Right cardiac atrium (tissue), 5 donors: Measurements from ENCODE around the gene EAF1. TPM values are rescaled to one million over a fixed set of nuclear protein-coding genes. Genes with fewer than 3 reads are reported as not detected.
A peak's percentile ranks its signal among the peaks of the same experiment; 100 is the strongest.
"Not testable (repeated sequence)": the region's sequence is repeated elsewhere in the genome, so short reads cannot be mapped to it uniquely, and the experiment has no call there.

Experiments
- ATAC-seq, 2 donors: fragments of 200-7000 bp; cut with Tn5 transposase; one replicate each; pipeline versions ENCODE4 v1.8.0 to v1.9.1; 2020; ENCODE audit warnings: moderate library complexity in 2 of 2, mild to moderate bottlenecking in 1 of 2
- DNase-seq, 3 donors: peaks; one replicate each; pipeline ENCODE4 v3.0.0-alpha.2; 2020
- H3K27ac ChIP-seq: one replicate; pipeline ENCODE4 v1.5.1; 2013; ENCODE audit warnings: mild to moderate bottlenecking, low read length, control low read depth, moderate library complexity
- H3K27me3 ChIP-seq: one replicate; pipeline ENCODE4 v1.6.1; 2013; ENCODE audit not compliant: control insufficient read depth, insufficient read depth
- H3K4me1 ChIP-seq: one replicate; pipeline ENCODE4 v1.6.1; 2013; ENCODE audit warnings: low read length; ENCODE audit not compliant: control insufficient read depth, insufficient read depth
- H3K4me3 ChIP-seq: one replicate; pipeline ENCODE4 v1.5.1; 2013; ENCODE audit warnings: low read length, control low read depth
- H3K9me3 ChIP-seq: one replicate; pipeline ENCODE4 v1.6.1; 2013; ENCODE audit warnings: low read length; ENCODE audit not compliant: control insufficient read depth
- WGBS: extraction: QIAGEN DNeasy Blood & Tissue Kit; methylation state at CpG from one replicate; pipeline ENCODE4 v1.1.7; 2013; 5-methylcytosine and 5-hydroxymethylcytosine counted together
- intact Hi-C, 4 donors: fragments of 100-400 bp; cut with DNase I; formaldehyde crosslinking; loops; one replicate each; pipeline versions ENCODE4 v1.11.0 to v1.14.0; 2022 to 2023
- polyA plus RNA-seq: library from polyadenylated mRNA; stranded (reverse); fragments of 200-250 nt; gene quantifications from one replicate; pipeline ENCODE4 v1.2.3, GENCODE V29; 2013
- total RNA-seq, 4 donors: library from RNA; stranded (reverse); fragmentation: NEBNext Ultra II Directional; extraction: Animal tissue kit (Norgen Biotek cat#: 25700); gene quantifications; one replicate each; pipeline ENCODE4 v1.2.1, GENCODE V29; 2021
- donor health status: healthy with polysubstance abuse.
- donor health status: DM: no; HTN: yes; CAD: no.
- donor health status: DM: no; HTN: no; CAD: no.
- donor health status: DM: no; HTN: yes; CAD: no; lungs with severe emphysema.
- donor health status: DM: yes; HTN: yes; CAD: no.

Gene EAF1
- total and polyA plus RNA-seq, 5 donors = 3.3 to 13.1 (median 7.8) TPM

DNA sequence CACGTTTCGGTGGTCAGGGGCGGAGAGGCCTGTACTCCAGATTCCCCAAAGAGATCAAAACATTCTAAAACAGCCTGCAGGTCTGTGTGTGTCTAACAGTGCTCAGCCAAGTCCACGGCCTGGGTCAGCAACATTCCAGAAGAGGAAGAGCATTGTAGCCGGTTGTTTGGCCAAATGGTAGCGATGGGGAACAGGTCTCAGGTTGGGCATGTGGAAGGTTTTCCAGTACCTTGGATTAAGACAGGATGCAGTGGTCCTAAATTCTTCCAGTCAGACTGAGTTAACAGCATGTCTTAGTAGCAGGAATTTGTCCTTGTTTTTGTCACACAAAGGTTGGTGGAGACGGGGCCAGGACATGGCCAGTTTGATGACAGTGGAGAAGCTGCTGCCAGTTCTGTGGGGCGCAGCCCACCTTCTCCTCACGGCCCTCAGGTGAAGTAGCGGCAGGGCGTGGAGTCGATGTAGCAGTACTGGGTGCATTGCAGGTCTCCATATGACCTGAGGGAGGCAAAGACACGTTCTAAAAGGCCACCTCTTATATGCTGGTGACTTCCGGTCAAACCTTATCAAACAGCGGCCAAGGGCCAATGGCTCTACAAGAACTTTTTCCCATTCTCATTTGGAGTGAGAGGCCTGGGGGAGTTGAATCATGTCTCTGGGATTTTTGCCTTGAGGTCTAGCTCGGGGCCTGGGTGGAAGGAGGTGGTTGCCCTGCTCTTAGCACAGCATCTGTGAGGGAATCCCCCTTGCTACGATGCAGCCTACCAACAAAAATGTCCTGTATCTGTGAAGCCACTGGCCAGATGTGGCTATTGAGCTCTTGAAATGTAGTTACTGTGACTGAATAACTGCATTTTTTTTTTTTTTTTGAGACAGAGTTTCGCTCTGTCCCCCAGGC is 24.1 kb downstream of the EAF1 start:
- H3K9me3 ChIP-seq = no peaks in the 10 kb centered on the region
- H3K4me3 ChIP-seq = no peak overlapping the region
- H3K4me1 ChIP-seq = no peaks in the 10 kb centered on the region
- intact Hi-C loops = no loop called here
- 91% methylated on average over 18 of the region's 18 CpGs for WGBS
- no peak for ATAC-seq
- H3K27me3 ChIP-seq = no peaks in the 10 kb centered on the region
- DNase-seq = no peak
- H3K27ac ChIP-seq = no peak overlapping the region

DNA sequence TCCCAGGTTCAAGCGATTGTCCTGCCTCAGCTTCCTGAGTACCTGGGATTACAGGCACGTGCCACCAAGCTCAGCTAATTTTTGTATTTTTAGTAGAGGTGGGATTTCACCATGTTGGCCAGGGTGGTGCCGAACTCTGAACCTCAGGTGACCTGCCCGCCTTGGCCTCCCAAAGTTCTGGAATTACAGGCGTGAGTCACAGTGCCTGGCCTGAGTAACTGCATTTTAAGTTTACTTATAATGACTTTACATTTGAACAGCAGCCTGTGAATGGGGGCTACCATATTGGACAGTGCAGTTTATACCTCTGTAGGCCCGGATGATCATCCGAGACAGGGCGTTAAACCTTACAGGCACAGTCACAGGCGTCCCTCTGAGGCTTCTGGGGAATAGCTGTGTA is 24.8 kb downstream of the EAF1 start:
- intact Hi-C loops = no loop called here
- Histone ChIP-seq H3K9me3 (no peaks in the 10 kb centered on the region), H3K4me3 (no peak overlapping the region), H3K27me3 (no peaks in the 10 kb centered on the region), H3K4me1 (no peaks in the 10 kb centered on the region), H3K27ac (no peak overlapping the region)
- ATAC-seq (no peak), DNase-seq (no peak)
- WGBS = 84% methylated on average over 9 of the region's 9 CpGs

DNA sequence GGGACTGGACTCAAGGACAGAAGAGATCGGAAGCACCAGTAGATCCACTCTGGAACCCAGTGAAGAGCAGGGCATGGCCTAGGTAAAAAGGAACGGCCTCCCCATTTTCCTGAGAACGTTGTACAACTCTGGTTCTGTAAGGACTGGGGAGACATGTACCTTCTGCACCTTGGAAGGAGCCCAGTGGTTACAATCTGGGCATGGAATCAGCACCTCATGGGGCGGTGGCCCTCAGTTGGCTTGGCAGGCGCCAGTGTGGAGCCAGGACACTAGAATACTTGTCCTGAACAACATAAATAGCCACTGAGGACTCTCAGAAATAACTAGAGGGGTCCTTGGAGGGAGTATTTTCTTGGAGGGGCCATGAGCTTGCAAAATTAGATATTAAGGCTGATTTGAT is 25.6 kb downstream of the EAF1 start:
- intact Hi-C loops = no loop called here
- Histone ChIP-seq H3K9me3 (no peaks in the 10 kb centered on the region), H3K27me3 (no peaks in the 10 kb centered on the region), H3K4me3 (no peak overlapping the region), H3K4me1 (no peaks in the 10 kb centered on the region), H3K27ac (no peak overlapping the region)
- ATAC-seq (no peak), DNase-seq (no peak)
- WGBS = 93% methylated on average over 5 of the region's 5 CpGs

DNA sequence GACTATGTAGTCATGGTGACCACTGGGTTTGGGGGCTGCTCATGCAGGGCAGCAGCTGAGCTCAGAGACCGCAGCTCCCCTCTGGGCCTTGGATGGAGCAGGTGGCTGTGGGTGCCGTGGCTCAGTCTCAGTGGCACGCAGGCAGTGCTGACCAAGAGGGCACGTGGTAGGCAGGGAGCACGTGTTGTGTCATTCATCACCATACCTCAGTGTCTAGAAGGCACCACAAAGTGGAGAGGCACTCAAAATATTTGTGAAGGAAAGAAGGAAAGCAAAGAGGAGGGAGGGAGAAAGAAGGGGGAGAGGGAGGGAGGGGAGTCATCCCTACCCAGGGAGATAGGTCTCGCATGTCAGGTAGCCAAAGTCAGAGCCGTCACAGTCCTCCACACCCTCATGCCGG is 26.1 kb downstream of the EAF1 start:
- intact Hi-C loops = no loop called here

DNA sequence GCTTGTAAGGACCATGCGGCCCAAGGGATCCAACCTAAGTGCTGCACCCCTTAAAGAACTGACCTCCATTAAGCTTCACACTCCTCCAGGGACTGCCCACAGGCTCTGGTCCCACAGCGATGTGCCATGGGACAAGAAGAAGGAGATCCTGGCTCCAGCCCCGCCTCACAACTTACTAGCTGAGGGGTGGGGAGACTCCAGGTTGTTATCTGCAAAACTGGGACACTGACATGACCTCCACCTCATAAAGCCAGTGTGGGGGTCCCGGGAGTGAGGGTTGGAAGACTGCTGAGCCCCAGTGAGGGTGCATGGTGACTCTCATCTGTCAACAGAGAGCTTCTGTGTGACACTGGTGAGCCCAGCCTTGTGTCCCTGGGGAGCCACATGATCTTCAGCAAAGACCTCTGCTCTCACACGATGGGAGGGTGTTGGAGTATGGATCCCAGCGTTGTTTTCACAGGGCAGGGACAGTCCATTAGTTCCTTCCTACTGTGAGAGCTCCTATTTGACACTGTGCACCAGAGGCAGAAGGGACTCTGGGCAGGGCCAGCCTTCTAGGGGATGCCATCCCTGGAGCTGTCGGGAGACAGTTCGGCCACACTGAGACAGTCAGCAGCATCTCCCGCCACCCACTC is 26.7 kb downstream of the EAF1 start:
- H3K27ac ChIP-seq = no peak overlapping the region
- H3K4me1 ChIP-seq = no peaks in the 10 kb centered on the region
- intact Hi-C loops = no loop called here
- H3K27me3 ChIP-seq = no peaks in the 10 kb centered on the region
- no peaks in the 10 kb centered on the region for H3K9me3 ChIP-seq
- 77% methylated on average over 9 of the region's 9 CpGs for WGBS
- no peak overlapping the region for H3K4me3 ChIP-seq
- DNase-seq = no peak
- no peak for ATAC-seq

More for the DNA sequence above, 26.1 kb downstream of the EAF1 start:
- Histone ChIP-seq H3K4me3 (no peak overlapping the region), H3K4me1 (no peaks in the 10 kb centered on the region), H3K9me3 (no peaks in the 10 kb centered on the region), H3K27me3 (no peaks in the 10 kb centered on the region), H3K27ac (no peak overlapping the region)
- 88% methylated on average over 8 of the region's 8 CpGs for WGBS
- DNase-seq (no peak), ATAC-seq (peak in 1 of 2 donors; percentile 27)

DNA sequence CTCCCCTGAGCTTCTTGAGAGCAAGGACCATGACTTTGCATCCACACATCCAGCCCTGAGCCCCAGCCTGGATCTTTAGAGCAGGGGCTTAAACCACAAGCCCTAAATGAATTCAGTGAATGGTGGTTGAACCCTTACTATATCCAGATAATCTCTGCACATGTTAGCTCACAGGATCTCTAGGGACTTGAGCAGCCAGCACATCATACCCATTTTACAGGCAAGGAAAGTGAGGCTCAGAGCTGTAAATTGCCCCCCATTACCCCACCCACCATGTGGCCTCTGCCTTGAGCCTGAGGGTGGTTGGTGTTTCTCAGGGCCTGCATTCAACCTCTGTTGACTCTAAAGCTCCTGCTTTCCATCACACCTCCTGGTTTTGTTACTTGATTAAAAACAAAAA is 27.6 kb downstream of the EAF1 start:
- Histone ChIP-seq H3K4me3 (no peak overlapping the region), H3K9me3 (no peaks in the 10 kb centered on the region), H3K27me3 (no peaks in the 10 kb centered on the region), H3K27ac (no peak overlapping the region), H3K4me1 (no peaks in the 10 kb centered on the region)
- DNase-seq (no peak), ATAC-seq (no peak)
- intact Hi-C loops = no loop called here

DNA sequence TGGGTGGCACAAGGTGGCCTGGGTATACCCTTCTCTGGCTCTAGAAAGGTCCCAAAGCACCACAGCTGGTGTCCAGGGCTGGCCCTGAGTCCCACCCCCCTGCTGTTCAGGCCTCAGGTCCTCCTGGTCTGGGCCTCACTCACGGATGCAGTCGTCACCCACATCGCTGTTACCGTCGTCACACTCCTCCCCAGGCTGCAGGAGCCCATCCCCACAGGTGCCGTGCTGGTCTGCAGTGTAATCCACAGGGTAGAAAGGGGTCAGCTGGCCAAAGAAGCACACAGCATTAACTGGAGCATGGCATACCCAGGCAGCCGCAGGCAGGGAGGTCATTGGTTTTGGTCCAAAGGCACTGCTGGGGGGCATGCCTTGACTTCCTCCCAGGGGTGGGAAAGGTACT is 28.4 kb downstream of the EAF1 start:
- whole genome bisulfite sequencing = 92% methylated on average over 7 of the region's 7 CpGs
- intact Hi-C loops = no loop called here
- ATAC-seq = no peak
- DNase-seq = no peak
- Histone ChIP-seq H3K27ac (no peak overlapping the region), H3K4me1 (no peaks in the 10 kb centered on the region), H3K4me3 (no peak overlapping the region), H3K27me3 (no peaks in the 10 kb centered on the region), H3K9me3 (no peaks in the 10 kb centered on the region)

DNA sequence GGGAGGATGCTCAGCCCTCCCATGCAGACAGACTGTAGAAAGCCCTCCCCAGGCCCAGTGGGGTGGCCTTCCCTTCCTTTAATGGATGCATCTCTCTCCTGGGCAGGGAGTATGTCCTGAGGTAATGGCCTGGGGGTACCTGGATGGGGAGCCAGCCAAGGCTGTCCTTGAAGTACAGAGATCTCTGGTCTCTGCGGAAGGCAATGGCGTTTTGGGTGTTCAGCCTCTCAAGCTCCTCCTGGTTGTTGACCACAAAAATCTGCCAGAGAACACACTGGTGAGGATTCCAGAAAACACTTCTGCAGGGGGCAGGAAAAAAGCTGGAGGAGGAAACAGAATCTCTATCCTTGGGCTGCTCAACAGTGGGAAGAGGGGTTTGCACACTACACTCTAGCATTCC is 28.9 kb downstream of the EAF1 start:
- H3K9me3 ChIP-seq = no peaks in the 10 kb centered on the region
- 95% methylated on average over 2 of the region's 2 CpGs for WGBS
- H3K27me3 ChIP-seq = no peaks in the 10 kb centered on the region
- intact Hi-C loops = no loop called here
- no peak overlapping the region for H3K27ac ChIP-seq
- H3K4me1 ChIP-seq = no peaks in the 10 kb centered on the region
- ATAC-seq (no peak), DNase-seq (no peak)
- no peak overlapping the region for H3K4me3 ChIP-seq

DNA sequence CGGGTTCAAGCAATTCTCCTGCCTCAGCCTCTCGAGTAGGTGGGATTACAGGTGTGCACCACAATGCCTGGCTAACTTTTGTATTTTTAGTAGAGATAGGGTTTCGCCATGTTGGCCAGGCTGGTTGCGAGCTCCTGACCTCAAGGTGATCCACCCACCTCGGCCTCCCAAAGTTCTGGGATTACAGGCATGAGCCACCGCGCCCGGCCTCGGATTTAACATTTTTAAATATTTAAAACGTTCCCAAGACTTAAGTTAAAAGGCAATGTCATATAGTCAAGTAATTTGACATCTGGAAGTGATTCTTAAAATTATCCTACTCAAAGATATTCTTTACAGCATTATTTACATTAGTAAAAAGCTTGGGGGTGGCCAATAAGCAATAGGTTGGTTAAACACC is 29.5 kb downstream of the EAF1 start:
- H3K4me3 ChIP-seq, ATAC-seq, H3K27me3 ChIP-seq, H3K4me1 ChIP-seq, intact Hi-C loops, H3K27ac ChIP-seq, DNase-seq, H3K9me3 ChIP-seq: not testable (repeated sequence)
- 93% methylated on average over 10 of the region's 10 CpGs for WGBS

DNA sequence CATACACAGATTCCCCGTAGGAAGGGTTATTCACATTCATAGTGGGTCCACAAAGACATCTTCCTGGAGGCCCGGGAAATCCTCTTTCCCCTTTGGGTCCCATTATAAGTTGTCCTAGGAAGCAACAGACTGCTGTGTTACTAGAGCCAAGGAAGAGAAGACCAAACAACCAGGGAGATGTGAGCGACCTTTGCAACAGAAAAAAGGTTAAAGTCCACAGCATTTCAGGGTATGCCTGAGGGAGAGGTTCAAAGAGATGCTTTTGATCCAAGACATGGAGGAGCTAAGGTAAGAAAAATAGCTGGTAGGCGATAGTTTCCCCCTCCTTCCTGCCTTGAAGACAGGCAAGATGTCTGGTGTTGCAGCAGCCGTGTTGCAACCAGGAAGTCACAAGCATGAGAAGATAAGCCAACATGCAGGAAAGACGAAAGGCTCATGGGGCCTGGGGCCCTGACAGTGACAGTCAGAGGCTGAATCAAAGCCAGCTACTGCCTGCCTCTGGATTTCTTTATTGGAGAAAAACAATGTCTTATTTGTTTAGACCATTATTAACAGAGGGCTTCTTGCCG is 30.9 kb downstream of the EAF1 start:
- no peak overlapping the region for H3K4me3 ChIP-seq
- DNase-seq (no peak), ATAC-seq (no peak)
- 86% methylated on average over 7 of the region's 7 CpGs for WGBS
- H3K9me3 ChIP-seq = no peaks in the 10 kb centered on the region
- H3K4me1 ChIP-seq = no peaks in the 10 kb centered on the region
- H3K27me3 ChIP-seq = no peaks in the 10 kb centered on the region
- H3K27ac ChIP-seq = no peak overlapping the region
- intact Hi-C loops = no loop called here

DNA sequence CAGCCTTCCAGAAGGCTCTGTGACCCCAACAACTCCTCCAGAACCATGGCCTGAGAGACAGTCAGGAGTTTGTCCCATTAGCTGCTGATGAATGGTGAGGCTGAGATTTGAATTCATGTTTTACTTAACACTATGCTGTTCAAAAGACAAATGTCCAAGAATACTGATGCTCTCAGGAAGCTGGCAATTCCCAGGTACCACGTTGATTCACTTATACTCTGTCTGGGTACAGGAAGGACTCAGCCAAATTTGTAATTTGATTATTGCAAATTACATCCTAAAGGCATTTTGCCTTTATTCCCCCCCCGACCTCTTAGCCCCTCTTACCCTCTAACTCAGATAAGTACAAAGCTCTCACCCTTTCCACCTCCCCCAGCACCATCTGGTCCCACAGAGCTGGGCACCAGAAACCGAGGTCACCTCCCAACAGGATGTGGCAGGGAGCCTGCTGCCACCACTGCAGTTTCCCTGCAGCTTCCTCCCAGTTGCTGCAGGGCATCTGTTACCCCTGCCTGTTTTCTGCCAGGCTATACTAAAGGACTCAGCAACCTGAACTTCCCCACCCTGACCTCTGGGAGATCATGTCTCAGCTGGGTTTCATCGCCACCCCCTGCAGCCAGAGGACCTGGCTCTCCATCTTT is 33.6 kb downstream of the EAF1 start:
- intact Hi-C loops = no loop called here
- no peaks in the 10 kb centered on the region for H3K4me1 ChIP-seq
- H3K27me3 ChIP-seq = no peaks in the 10 kb centered on the region
- WGBS = 62% methylated on average over 4 of the region's 4 CpGs
- no peak overlapping the region for H3K27ac ChIP-seq
- H3K4me3 ChIP-seq = no peak overlapping the region
- no peak for DNase-seq
- ATAC-seq = no peak
- no peaks in the 10 kb centered on the region for H3K9me3 ChIP-seq
